Peyer's patch (tissue), 4 donors: ENCODE results near the gene NFE2. TPM values are rescaled to one million over a fixed set of nuclear protein-coding genes. Genes with fewer than 3 reads are reported as not detected.
A peak's percentile ranks its signal among the peaks of the same experiment; 100 is the strongest.

Source experiments
- DNase-seq, 3 donors: peaks; one replicate each; pipeline ENCODE4 v3.0.0-alpha.2; 2017 to 2019
- H3K27ac ChIP-seq, 4 donors: fragments of 200-600 bp; sonication (generic); one replicate each; pipeline ENCODE4 v1.5.1; 2016 to 2019
- H3K27me3 ChIP-seq, 2 donors: fragments of 200-600 bp; sonication (generic); one replicate each; pipeline ENCODE4 v1.5.1; 2019
- H3K36me3 ChIP-seq, 3 donors: fragments of 200-600 bp; sonication (generic); one replicate each; pipeline ENCODE4 v1.5.1; 2016 to 2019
- H3K4me1 ChIP-seq, 4 donors: fragments of 200-600 bp; sonication (generic); one replicate each; pipeline ENCODE4 v1.5.1; 2016 to 2019
- H3K4me3 ChIP-seq, 4 donors: fragments of 200-600 bp; sonication (generic); 1 replicate in 3 of 4; 2 replicates in 1 of 4; pipeline ENCODE4 v1.5.1; 2016 to 2019; ENCODE audit warnings: mild to moderate bottlenecking in 1 of 4
- H3K9me3 ChIP-seq, 4 donors: fragments of 200-600 bp; sonication (generic); one replicate each; pipeline ENCODE4 v1.5.1; 2016 to 2019; ENCODE audit warnings: mild to moderate bottlenecking in 1 of 4
- CTCF ChIP-seq, 6 experiments: fragments of 450-650 bp in 4 of 6; fragments of 200-600 bp in 2 of 6; sonication (generic) in 1 of 6; IDR thresholded peaks; one replicate each; pipeline ENCODE4 v1.5.1; 2017 to 2019; ENCODE audit warnings: antibody characterized with exemption in 6 of 6, mild to moderate bottlenecking in 3 of 6, moderate library complexity in 1 of 6
- POLR2A ChIP-seq, 2 donors: fragments of 450-650 bp; IDR thresholded peaks; one replicate each; pipeline ENCODE4 v1.5.1; 2017; ENCODE audit warnings: antibody characterized with exemption in 2 of 2, mild to moderate bottlenecking in 2 of 2, moderate library complexity in 2 of 2
- total RNA-seq, 4 donors: library from RNA; depleted of rRNA; stranded (reverse); fragments of >200 nt; gene quantifications; one replicate each; pipeline ENCODE4 v1.1.0, GENCODE V29; 2016

Gene NFE2
- total RNA-seq, 4 donors from 2014 or later: not detected

GRCh38 chr12:54294953-54295566 is 5.8 kb downstream of the NFE2 start:
- Histone ChIP-seq H3K27me3 (no peaks in the 10 kb centered on the region), H3K4me3 (no peak overlapping the region), H3K27ac (no peak overlapping the region), H3K4me1 (peaks cover 0 to 7% (median 0%) of the 10 kb centered on the region in 4 donors), H3K9me3 (no peaks in the 10 kb centered on the region), H3K36me3 (no peaks in the 10 kb centered on the region)
- no peak for DNase-seq
- no peak for TF ChIP-seq POLR2A (IDR thresholded peaks at IDR 0.05)
- no peak for TF ChIP-seq CTCF (IDR thresholded peaks at IDR 0.05)

GRCh38 chr12:54294152-54294952 is 6.5 kb downstream of the NFE2 start:
- Histone ChIP-seq H3K36me3 (no peaks in the 10 kb centered on the region), H3K27me3 (no peaks in the 10 kb centered on the region), H3K4me1 (peaks cover 0 to 7% (median 0%) of the 10 kb centered on the region in 4 donors), H3K4me3 (no peak overlapping the region), H3K9me3 (no peaks in the 10 kb centered on the region), H3K27ac (no peak overlapping the region)
- TF ChIP-seq POLR2A (IDR thresholded peaks at IDR 0.05) (no peak), CTCF (IDR thresholded peaks at IDR 0.05) (peak; percentile 46 to 88 (median 73))
- DNase-seq: peak; percentile 55 to 85 (median 84)

- Histone ChIP-seq H3K9me3 (no peaks in the 10 kb centered on the region), H3K4me3 (no peak overlapping the region), H3K27ac (no peak overlapping the region), H3K4me1 (peaks cover 0 to 15% (median 0%) of the 10 kb centered on the region in 4 donors), H3K36me3 (peaks cover 0 to 7% (median 0%) of the 10 kb centered on the region in 3 donors), H3K27me3 (no peaks in the 10 kb centered on the region)
- no peak for TF ChIP-seq POLR2A (IDR thresholded peaks at IDR 0.05)
- no peak for TF ChIP-seq CTCF (IDR thresholded peaks at IDR 0.05)
- DNase-seq: no peak
These were observed 7.9 kb downstream of the NFE2 start for GRCh38 chr12:54292931-54293241.

GRCh38 chr12:54292083-54292930 is 8.5 kb downstream of the NFE2 start:
- Histone ChIP-seq H3K27me3 (no peaks in the 10 kb centered on the region), H3K36me3 (peaks cover 0 to 13% (median 0%) of the 10 kb centered on the region in 3 donors), H3K4me1 (peaks cover 0 to 21% (median 0%) of the 10 kb centered on the region in 4 donors), H3K27ac (no peak overlapping the region), H3K9me3 (no peaks in the 10 kb centered on the region), H3K4me3 (no peak overlapping the region)
- TF ChIP-seq POLR2A (IDR thresholded peaks at IDR 0.05): no peak
- no peak for TF ChIP-seq CTCF (IDR thresholded peaks at IDR 0.05)
- no peak for DNase-seq

- Histone ChIP-seq H3K4me3 (no peak overlapping the region), H3K27me3 (no peaks in the 10 kb centered on the region), H3K9me3 (no peaks in the 10 kb centered on the region), H3K4me1 (peaks cover 0 to 59% (median 10%) of the 10 kb centered on the region in 4 donors), H3K36me3 (peaks cover 0 to 55% (median 0%) of the 10 kb centered on the region in 3 donors), H3K27ac (peak overlapping the region in 1 of 4 donors; percentile 11)
- TF ChIP-seq POLR2A (IDR thresholded peaks at IDR 0.05): no peak
- TF ChIP-seq CTCF (IDR thresholded peaks at IDR 0.05): no peak
- no peak for DNase-seq
These were observed 13.3 kb downstream of the NFE2 start for GRCh38 chr12:54287261-54288157.
